Amniotic stem cell (primary cell): Measurements from ENCODE around the gene INO80E.

Source experiments
- DNase-seq: peaks from one replicate; lab custom pipeline; 2025; lab: John Stamatoyannopoulos, UW

Gene INO80E

GRCh38 chr16:29975811-29976511 is 20.1 kb upstream of the INO80E start:
- DNase-seq: no peak

GRCh38 chr16:29977063-29977825 is 18.8 kb upstream of the INO80E start:
- DNase-seq: no peak

DNA sequence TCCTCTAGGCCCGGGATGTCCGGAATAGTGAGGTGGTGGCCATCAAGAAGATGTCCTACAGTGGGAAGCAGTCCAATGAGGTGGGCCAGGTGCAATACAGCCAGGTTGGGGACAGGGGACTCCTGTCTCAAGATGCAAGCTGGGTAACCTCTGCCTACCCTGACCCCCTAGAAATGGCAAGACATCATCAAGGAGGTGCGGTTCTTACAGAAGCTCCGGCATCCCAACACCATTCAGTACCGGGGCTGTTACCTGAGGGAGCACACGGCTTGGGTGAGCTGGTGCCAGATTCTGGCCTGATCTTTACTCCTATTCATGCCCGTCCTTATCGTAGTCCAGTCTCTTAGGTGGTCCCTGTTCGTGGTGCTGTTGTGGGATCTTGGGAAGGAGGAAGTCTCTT is 18.0 kb upstream of the INO80E start:
- DNase-seq: no peak

DNA sequence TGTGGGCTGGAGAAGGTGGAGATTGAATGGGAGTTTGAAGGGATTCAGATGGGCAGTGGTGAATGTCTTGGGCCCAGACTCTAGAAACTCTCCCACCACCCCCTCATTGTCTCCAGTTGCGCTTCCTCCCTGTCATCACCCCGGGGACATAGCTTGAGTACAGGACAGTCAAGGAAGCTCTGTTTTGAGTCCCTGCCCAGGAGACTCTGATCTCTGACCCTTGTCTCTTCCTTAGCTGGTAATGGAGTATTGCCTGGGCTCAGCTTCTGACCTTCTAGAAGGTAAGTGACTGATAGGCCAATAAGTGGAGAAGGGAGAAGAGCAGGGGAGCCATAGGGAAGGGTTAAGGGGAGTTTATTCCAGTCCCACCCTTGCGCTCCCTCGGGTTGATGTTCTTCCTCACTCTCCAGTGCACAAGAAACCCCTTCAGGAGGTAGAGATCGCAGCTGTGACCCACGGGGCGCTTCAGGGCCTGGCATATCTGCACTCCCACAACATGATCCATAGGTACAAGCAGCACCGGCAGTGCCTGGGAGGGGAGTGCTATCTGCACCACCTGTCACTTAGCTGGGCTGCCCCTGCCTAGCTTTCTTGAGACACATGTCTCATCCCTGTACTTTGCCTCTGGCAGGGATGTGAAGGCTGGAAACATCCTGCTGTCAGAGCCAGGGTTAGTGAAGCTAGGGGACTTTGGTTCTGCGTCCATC is 17.3 kb upstream of the INO80E start:
- DNase-seq: no peak

DNA sequence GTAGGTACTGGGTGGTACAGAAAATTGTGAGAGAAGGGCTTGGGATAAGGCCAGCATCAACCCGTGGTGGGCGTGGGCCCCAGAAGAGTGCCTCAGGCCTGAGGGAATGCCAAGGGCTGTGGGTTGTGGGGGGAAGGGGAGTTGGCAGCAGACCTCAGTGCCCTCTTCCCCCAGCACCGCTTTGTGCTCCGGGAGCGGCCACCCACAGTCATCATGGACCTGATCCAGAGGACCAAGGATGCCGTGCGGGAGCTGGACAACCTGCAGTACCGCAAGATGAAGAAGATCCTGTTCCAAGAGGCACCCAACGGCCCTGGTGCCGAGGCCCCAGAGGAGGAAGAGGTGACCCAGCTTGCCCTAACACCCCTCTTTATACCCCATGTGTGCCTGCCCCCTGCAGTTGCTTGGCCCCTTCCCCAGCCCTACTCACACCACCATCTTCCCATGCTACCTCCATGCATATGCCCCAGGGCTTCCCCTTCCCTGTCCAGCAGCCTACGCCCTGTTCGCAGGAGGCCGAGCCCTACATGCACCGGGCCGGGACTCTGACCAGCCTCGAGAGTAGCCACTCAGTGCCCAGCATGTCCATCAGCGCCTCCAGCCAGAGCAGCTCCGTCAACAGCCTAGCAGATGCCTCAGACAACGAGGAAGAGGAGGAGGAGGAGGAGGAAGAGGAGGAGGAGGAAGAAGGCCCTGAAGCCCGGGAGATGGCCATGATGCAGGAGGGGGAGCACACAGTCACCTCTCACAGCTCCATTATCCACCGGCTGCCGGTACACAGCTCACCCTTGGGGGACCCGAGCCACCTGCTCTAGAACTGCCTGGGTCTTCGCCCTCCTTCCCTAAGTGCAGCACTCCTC is 13.3 kb upstream of the INO80E start:
- no peak for DNase-seq

GRCh38 chr16:29983420-29984136 is 12.5 kb upstream of the INO80E start:
- no peak for DNase-seq

DNA sequence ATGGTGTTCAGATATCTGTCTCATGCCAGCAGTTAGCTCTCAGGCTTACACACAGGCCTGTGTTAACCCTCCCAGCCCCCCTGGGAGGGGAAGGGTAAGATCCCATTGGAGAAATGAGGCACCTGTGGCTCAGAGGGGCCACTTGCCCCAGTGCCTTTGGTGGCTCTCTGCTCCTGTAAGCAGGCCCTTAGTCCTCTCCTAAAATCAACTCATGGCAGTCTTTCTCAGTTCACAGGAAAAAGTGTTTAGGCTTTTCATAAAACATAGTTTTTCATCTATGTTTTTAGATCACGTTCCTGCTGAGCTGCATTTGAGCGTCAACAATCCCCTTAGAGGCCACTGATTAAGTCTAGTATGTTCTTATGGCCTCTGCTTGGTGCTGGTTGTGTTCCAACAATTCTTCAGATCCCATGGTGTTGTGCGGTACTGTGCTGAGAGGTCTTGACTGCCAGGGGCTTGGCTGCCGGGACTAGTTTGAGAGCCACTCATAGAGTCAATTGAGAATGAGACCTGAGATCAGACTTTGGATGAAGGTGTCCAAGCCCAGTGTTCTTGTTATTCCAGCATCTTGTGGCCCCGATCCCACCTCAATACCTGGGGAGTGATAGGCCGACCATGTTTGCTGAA is 11.8 kb upstream of the INO80E start:
- no peak for DNase-seq

- no peak for DNase-seq
These were observed 11.3 kb upstream of the INO80E start for GRCh38 chr16:29984764-29985147.

DNA sequence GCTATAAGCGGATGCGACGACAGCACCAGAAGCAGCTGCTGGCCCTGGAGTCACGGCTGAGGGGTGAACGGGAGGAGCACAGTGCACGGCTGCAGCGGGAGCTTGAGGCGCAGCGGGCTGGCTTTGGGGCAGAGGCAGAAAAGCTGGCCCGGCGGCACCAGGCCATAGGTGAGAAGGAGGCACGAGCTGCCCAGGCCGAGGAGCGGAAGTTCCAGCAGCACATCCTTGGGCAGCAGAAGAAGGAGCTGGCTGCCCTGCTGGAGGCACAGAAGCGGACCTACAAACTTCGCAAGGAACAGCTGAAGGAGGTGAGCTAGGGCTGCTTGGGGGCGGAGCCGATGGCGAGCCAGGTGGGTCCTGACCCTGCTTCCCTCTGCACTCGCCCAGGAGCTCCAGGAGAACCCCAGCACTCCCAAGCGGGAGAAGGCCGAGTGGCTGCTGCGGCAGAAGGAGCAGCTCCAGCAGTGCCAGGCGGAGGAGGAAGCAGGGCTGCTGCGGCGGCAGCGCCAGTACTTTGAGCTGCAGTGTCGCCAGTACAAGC is 10.7 kb upstream of the INO80E start:
- no peak for DNase-seq

DNA sequence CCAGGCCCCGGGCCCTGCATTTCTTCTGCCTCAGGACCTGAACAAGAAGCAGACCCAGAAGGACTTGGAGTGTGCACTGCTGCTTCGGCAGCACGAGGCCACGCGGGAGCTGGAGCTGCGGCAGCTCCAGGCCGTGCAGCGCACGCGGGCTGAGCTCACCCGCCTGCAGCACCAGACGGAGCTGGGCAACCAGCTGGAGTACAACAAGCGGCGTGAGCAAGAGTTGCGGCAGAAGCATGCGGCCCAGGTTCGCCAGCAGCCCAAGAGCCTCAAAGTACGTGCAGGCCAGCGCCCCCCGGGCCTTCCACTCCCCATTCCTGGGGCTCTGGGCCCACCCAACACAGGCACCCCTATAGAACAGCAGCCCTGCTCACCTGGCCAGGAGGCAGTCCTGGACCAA is 9.8 kb upstream of the INO80E start:
- DNase-seq: no peak

DNA sequence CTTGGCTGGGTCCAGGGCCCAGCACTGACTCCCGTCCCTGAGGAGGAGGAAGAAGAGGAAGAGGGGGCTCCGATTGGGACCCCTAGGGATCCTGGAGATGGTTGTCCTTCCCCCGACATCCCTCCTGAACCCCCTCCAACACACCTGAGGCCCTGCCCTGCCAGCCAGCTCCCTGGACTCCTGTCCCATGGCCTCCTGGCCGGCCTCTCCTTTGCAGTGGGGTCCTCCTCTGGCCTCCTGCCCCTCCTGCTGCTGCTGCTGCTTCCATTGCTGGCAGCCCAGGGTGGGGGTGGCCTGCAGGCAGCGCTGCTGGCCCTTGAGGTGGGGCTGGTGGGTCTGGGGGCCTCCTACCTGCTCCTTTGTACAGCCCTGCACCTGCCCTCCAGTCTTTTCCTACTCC is 9.1 kb upstream of the INO80E start:
- no peak for DNase-seq

GRCh38 chr16:29987371-29988085 is 8.5 kb upstream of the INO80E start:
- no peak for DNase-seq

- no peak for DNase-seq
These were observed 7.5 kb upstream of the INO80E start for GRCh38 chr16:29988346-29989075.

DNA sequence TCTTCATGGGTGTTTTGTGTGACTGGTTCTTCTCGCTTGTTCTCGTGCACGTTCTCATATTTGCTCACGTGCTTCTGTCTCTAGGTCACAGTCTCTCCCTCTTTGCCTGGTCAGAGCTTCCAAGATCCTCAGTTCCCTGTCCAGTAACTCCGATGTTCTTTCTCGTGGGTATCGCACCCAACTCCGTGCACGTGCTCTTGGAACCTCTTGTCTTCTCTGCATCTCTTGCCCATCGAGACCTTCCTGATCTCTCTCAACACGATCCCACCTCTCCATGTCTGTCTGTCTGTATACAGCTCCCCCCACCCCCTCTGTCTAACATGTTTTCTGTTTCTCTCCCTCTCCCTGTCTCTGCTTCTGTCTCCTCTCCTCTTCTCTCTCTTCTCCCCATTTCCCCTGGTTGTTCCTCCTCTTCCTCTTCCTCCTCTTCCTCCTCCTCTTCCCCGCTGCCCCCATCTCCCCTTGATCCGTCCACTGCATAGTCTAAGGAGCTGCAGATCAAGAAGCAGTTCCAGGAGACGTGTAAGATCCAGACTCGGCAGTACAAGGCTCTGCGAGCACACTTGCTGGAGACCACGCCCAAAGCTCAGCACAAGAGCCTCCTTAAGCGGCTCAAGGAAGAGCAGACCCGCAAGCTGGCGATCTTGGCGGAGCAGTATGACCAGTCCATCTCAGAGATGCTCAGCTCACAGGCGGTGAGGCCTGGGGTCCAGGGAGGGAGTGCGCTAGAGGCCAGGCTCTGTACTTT is 6.8 kb upstream of the INO80E start:
- DNase-seq: no peak

GRCh38 chr16:29990034-29990433 is 6.0 kb upstream of the INO80E start:
- DNase-seq: no peak

DNA sequence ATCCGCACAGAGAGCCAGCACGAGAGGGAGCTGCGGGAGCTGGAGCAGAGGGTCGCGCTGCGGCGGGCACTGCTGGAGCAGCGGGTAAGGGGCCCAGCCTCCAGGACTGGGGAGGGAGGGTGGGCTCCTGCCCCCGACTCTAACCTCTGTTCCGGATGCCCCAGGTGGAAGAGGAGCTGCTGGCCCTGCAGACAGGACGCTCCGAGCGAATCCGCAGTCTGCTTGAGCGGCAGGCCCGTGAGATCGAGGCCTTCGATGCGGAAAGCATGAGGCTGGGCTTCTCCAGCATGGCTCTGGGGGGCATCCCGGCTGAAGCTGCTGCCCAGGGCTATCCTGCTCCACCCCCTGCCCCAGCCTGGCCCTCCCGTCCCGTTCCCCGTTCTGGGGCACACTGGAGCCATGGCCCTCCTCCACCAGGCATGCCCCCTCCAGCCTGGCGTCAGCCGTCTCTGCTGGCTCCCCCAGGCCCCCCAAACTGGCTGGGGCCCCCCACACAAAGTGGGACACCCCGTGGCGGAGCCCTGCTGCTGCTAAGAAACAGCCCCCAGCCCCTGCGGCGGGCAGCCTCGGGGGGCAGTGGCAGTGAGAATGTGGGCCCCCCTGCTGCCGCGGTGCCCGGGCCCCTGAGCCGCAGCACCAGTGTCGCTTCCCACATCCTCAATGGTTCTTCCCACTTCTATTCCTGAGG is 5.0 kb upstream of the INO80E start:
- DNase-seq: no peak

- DNase-seq: no peak
These were observed 4.5 kb upstream of the INO80E start for GRCh38 chr16:29991571-29991904.

DNA sequence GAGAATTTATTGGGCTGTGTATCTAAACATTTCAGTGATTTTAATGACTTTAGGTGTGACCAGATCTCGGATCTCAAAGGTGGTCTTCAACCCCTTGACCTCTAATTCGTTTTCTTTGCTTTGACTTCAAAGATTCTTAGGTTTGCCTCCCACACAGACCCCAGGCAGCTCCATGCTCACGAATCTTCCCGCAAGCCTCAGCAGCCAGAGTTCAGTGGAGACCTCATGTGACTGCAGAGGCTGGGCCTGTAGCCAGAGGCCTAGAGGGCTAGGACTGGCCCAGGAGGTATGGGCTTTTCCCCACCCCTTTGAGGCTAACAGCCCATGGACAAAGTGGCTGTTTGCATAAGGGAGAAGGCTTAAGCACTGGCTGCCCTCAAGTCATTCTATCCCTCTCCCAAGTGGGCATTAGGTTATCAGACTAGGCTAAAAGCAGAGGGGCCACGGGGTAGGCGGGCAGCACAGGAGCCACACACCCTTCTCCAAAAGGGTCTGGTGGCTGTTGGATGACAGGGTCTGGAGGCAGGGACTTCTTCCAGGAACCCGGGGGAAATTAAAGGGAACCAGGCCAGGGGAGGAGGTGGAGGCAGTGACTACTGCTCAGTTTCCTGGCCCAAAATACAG is 3.6 kb upstream of the INO80E start:
- DNase-seq: no peak
